Pulmonary artery endothelial cell (primary cell): ENCODE measurements around the gene AGAP2. TPM values are rescaled to one million over a fixed set of nuclear protein-coding genes. Genes with fewer than 3 reads are reported as not detected.
"Not testable (repeated sequence)": the region's sequence is repeated elsewhere in the genome, so short reads cannot be mapped to it uniquely, and the experiment has no call there.

Experiments used
- DNase-seq: peaks from one replicate; pipeline ENCODE4 v3.0.0-alpha.2; 2011; ENCODE audit warnings: low read depth, low spot score
- total RNA-seq: library from RNA; depleted of rRNA; stranded (reverse); fragments of >200 nt; gene quantifications from 2 replicates; pipeline ENCODE4 v1.2.3, GENCODE V29; 2014

The AGAP2 gene
- 0.07 and 0.11 TPM in 2 replicates for total RNA-seq

- no peak for DNase-seq
Measured at GRCh38 chr12:57738661-57739237, at the start of gene AGAP2. AGAP2 (minus strand) TSS chr12:57738742; CDS start chr12:57738246, 496 bp downstream.

- no peak for DNase-seq
Measured at GRCh38 chr12:57783861-57784260, 45.3 kb upstream of the AGAP2 start.

GRCh38 chr12:57783466-57783801, 44.9 kb upstream of the AGAP2 start:
- DNase-seq: no peak

- peak; percentile 84 for DNase-seq
Measured at GRCh38 chr12:57782608-57783465, 44.3 kb upstream of the AGAP2 start, which contains the start of gene TSFM. TSFM (plus strand) TSS chr12:57782787; CDS start chr12:57782802, 15 bp downstream.

GRCh38 chr12:57782243-57782607, 43.7 kb upstream of the AGAP2 start:
- DNase-seq: no peak

- no peak for DNase-seq
Measured at GRCh38 chr12:57781801-57782200, 43.3 kb upstream of the AGAP2 start.

GRCh38 chr12:57781244-57781643, 42.7 kb upstream of the AGAP2 start:
- DNase-seq: no peak

GRCh38 chr12:57780284-57780897, 41.8 kb upstream of the AGAP2 start:
- no peak for DNase-seq

- DNase-seq: no peak
Measured at GRCh38 chr12:57779736-57780135, 41.2 kb upstream of the AGAP2 start.

GRCh38 chr12:57777911-57778310, 39.4 kb upstream of the AGAP2 start:
- no peak for DNase-seq

GRCh38 chr12:57777367-57777766, 38.8 kb upstream of the AGAP2 start:
- DNase-seq: no peak

GRCh38 chr12:57776247-57776587, 37.7 kb upstream of the AGAP2 start:
- no peak for DNase-seq

GRCh38 chr12:57775563-57776246, 37.2 kb upstream of the AGAP2 start:
- no peak for DNase-seq

GRCh38 chr12:57775044-57775443, 36.5 kb upstream of the AGAP2 start:
- no peak for DNase-seq

- DNase-seq: not testable (repeated sequence)
Measured at GRCh38 chr12:57774634-57775033, 36.1 kb upstream of the AGAP2 start.

GRCh38 chr12:57772429-57773322, 34.1 kb upstream of the AGAP2 start, which contains the start of gene EEF1AKMT3:
EEF1AKMT3 (plus strand) TSS chr12:57772614; CDS start chr12:57772725, 111 bp downstream.
- DNase-seq: no peak

GRCh38 chr12:57771873-57772428, 33.4 kb upstream of the AGAP2 start, which contains the start of gene METTL1:
METTL1 (minus strand) TSS chr12:57772105; CDS start chr12:57772083, 22 bp downstream.
- DNase-seq: peak; percentile 89

GRCh38 chr12:57771236-57771872, 32.8 kb upstream of the AGAP2 start:
- DNase-seq: peak; percentile 58

- DNase-seq: no peak
Measured at GRCh38 chr12:57770734-57771133, 32.2 kb upstream of the AGAP2 start.

- no peak for DNase-seq
Measured at GRCh38 chr12:57769594-57769993, 31.1 kb upstream of the AGAP2 start.
